ENCODE measurements around the gene SLC17A2. TPM values are rescaled to one million over a fixed set of nuclear protein-coding genes. Genes with fewer than 3 reads are reported as not detected.

SLC17A2 gene
- total RNA-seq, 4 donors from 2014 or later = not detected

DNA sequence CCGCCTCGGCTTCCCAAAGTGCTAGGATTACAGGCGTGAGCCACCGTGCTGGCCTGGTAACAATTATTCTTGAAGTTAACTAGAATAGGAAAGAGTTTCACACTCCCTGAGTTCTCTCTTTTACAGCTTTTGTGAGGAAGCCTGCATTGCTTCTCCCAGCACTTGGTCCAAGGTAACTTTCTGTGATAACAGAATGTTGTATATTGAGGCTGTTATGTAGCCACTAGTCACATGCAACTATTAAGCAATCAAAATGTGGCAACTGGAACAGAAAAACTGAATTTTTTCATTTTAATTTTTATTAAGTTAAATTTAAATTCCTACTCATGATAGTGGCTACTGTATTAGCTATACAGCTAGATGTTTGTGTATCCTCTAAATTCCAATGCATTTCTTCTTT is 34.6 kb upstream of the SLC17A2 start:
- intact Hi-C loops (cut with DNase I; ENCODE audit: low total_unique reads) = no loop called here
- WGBS, 2 donors (ENCODE audit: low coverage in 1 of 2) = 80 to 97% methylated on average over 4 of the region's 4 CpGs
- no peak for DNase-seq
- H3K4me3 ChIP-seq = no peak overlapping the region
- H3K4me1 ChIP-seq = peaks cover 25 to 63% (median 28%) of the 10 kb centered on the region in 4 donors
- no peaks in the 10 kb centered on the region for H3K27me3 ChIP-seq
- peaks cover 0 to 30% (median 13%) of the 10 kb centered on the region in 4 donors for H3K36me3 ChIP-seq
- no peak overlapping the region for H3K27ac ChIP-seq
- no peak for TF ChIP-seq POLR2AphosphoS5 (IDR thresholded peaks at IDR 0.05)
- in situ Hi-C loops (cut with MboI; ENCODE audit: low pct_ligation_motif_present in 1 of 4, low pct_unique_long_range_greater_than_20kb in 1 of 4, low sequenced_read_pairs in 3 of 4) = no loop called here
- H3K9me3 ChIP-seq = no peaks in the 10 kb centered on the region

DNA sequence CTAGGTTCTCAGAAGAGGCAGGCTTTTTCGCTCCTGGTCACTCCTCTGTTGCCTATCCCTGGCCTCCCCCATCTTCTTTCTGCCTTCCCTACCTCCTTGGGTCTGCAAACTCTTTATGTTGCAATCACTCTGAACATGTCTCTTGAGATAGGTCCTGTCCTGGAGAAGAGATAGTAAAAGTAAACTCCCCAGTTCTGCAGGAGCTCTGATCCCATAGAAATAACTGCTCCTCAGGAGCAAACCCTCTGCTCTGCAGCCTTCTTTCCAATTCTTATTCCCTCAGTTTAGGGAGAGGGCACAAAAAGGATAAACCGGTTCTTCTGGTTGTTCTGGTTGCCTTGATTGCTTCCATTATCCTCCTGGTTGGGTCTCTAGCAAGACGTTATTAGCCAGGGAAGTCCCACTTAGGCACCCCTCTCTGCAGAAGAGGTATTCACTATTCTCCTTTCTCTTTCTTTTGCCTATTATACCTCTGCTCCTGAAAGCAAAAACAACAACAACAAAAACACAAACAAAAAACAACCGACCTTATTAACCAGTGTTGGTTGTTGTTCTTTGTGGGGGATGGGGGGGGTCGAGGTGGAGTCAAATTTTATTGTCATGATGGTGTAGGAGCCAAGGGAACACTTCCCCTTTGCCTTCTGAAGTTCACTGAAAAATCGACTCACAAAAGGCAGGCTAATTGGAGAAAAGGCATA is 33.1 kb upstream of the SLC17A2 start:
- intact Hi-C loops (cut with DNase I; ENCODE audit: low total_unique reads) (no loop called here), in situ Hi-C loops (cut with MboI; ENCODE audit: low pct_ligation_motif_present in 1 of 4, low pct_unique_long_range_greater_than_20kb in 1 of 4, low sequenced_read_pairs in 3 of 4) (no loop called here)
- no peaks in the 10 kb centered on the region for H3K27me3 ChIP-seq
- H3K4me1 ChIP-seq = peaks cover 25 to 63% (median 28%) of the 10 kb centered on the region in 4 donors
- no peak for DNase-seq
- TF ChIP-seq POLR2AphosphoS5 (IDR thresholded peaks at IDR 0.05) (peak in 1 of 3 donors; percentile 16), POLR2A (IDR thresholded peaks at IDR 0.05) (no peak)
- peak overlapping the region; percentile 93 to 96 (median 94) for H3K27ac ChIP-seq
- WGBS, 2 donors (ENCODE audit: low coverage in 1 of 2) = 0 to 3% methylated on average over 3 to 6 of the region's 6 CpGs
- peak overlapping the region; percentile 42 to 65 (median 54) for H3K4me3 ChIP-seq
- peaks cover 0 to 21% (median 7%) of the 10 kb centered on the region in 4 donors for H3K36me3 ChIP-seq
- no peaks in the 10 kb centered on the region for H3K9me3 ChIP-seq

DNA sequence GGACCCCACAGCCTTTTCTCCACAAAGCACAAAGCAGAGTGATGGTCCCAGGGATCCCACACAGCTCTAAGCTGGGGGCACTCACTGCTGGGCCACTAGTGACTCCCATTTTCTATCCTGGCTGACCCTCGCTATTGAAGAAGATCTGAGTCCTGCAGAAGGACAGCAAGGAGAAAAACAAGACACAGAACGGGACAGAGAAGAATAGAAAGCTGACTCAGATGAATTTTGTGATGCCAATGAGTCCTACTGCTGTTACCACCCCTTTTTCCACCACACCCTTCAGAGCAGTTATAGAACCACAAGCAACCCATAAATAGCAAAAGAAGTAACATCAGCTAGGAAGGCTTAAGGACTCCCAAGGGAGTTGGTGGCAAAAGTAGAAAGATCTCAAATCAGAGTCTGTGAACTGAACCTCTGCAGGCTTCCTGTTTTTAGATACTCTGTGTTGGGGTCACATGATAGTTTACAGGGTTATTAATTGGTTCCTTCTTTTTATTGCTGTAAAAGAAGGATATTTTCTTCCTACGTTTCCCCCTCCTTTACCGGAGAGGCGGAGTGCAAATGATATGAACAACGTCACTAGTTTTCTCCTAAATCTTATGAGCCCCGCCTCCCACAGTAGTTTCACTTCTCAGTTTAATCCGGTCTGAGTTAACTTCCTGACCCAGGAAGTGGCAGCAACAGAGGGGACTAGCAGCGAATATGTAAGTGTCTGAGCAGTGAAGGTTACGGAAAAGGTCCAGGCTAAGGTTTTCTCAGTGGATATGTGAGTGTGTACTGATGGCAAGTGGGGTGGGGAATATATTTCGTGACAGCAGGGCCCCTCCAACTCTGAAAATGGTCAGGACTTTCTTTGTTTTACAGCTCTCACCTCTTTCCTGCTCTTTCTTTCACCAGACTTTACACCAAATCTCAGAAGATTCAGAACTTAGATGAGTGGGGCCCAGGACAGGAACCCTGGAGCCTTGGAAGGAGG is 31.9 kb upstream of the SLC17A2 start, which contains the start of gene TRIM38:
TRIM38 (plus strand) TSS at position 654 of the 979 bp plus-strand sequence. CDS start 3,721 bp downstream, outside the sequence.
- peak within 1 kb of the TSS; percentile 42 to 65 (median 54) for H3K4me3 ChIP-seq
- peaks cover 0 to 21% (median 7%) of the 10 kb centered on the region in 4 donors for H3K36me3 ChIP-seq
- peak within 1 kb of the TSS; percentile 93 to 96 (median 94) for H3K27ac ChIP-seq
- peak; percentile 89 for DNase-seq
- intact Hi-C loops (cut with DNase I; ENCODE audit: low total_unique reads) (no loop called here), in situ Hi-C loops (cut with MboI; ENCODE audit: low pct_ligation_motif_present in 1 of 4, low pct_unique_long_range_greater_than_20kb in 1 of 4, low sequenced_read_pairs in 3 of 4) (no loop called here)
- TF ChIP-seq, protein P1, sequence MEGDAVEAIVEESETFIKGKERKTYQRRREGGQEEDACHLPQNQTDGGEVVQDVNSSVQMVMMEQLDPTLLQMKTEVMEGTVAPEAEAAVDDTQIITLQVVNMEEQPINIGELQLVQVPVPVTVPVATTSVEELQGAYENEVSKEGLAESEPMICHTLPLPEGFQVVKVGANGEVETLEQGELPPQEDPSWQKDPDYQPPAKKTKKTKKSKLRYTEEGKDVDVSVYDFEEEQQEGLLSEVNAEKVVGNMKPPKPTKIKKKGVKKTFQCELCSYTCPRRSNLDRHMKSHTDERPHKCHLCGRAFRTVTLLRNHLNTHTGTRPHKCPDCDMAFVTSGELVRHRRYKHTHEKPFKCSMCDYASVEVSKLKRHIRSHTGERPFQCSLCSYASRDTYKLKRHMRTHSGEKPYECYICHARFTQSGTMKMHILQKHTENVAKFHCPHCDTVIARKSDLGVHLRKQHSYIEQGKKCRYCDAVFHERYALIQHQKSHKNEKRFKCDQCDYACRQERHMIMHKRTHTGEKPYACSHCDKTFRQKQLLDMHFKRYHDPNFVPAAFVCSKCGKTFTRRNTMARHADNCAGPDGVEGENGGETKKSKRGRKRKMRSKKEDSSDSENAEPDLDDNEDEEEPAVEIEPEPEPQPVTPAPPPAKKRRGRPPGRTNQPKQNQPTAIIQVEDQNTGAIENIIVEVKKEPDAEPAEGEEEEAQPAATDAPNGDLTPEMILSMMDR (IDR thresholded peaks at IDR 0.05) = no peak
- TF ChIP-seq EP300 (IDR thresholded peaks at IDR 0.05; ENCODE audit: low read depth) (no peak), POLR2AphosphoS5 (IDR thresholded peaks at IDR 0.05) (peak; percentile 97 to 98 (median 98)), POLR2A (IDR thresholded peaks at IDR 0.05) (peak; percentile 96)
- H3K9me3 ChIP-seq = no peaks in the 10 kb centered on the region
- peaks cover 19 to 52% (median 23%) of the 10 kb centered on the region in 4 donors for H3K4me1 ChIP-seq
- WGBS, 2 donors (ENCODE audit: low coverage in 1 of 2) = 0 to 5% methylated on average over 8 to 11 of the region's 11 CpGs
- no peaks in the 10 kb centered on the region for H3K27me3 ChIP-seq

DNA sequence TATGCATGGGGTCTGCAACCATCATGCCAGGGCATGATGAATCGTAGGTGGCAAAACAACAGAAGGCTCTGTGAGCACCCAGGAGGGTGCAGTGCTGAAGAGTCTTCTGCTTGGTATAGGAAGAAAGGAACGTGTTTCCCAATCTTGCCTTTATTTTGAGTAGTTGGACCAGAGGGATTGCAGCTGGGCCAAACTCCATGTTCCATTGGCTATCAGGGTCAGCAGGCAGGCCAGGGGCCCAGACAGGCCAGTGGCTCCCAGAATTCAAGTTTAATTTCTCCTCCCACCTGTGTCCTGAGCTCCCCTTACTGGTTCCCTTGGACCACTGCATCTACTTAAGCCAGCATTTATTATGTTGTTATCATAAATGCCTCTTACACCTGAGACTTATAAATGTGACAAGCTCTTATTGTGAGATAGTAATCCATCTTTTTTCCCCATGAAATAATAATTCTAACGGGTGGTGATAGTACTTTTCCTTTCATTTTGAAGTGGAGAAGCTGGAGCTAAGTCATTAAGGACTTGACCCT is 31.2 kb upstream of the SLC17A2 start:
- in situ Hi-C loops (cut with MboI; ENCODE audit: low pct_ligation_motif_present in 1 of 4, low pct_unique_long_range_greater_than_20kb in 1 of 4, low sequenced_read_pairs in 3 of 4) = no loop called here

More for the DNA sequence above, 31.2 kb upstream of the SLC17A2 start:
- WGBS, 2 donors (ENCODE audit: low coverage in 1 of 2) = 0 to 62% methylated on average over 1 to 3 of the region's 3 CpGs
- H3K27me3 ChIP-seq = no peaks in the 10 kb centered on the region
- H3K36me3 ChIP-seq = peaks cover 0 to 17% (median 6%) of the 10 kb centered on the region in 4 donors
- TF ChIP-seq, protein P1 (IDR thresholded peaks at IDR 0.05) = peak in 1 of 5 experiments; percentile 13
- TF ChIP-seq EP300 (IDR thresholded peaks at IDR 0.05; ENCODE audit: low read depth) (no peak), POLR2AphosphoS5 (IDR thresholded peaks at IDR 0.05) (no peak)
- peaks cover 19 to 45% (median 23%) of the 10 kb centered on the region in 4 donors for H3K4me1 ChIP-seq
- no peaks in the 10 kb centered on the region for H3K9me3 ChIP-seq
- H3K4me3 ChIP-seq = peak overlapping the region in 3 of 4 donors; percentile 46 to 65 (median 62)
- no peak for DNase-seq
- intact Hi-C loops (cut with DNase I; ENCODE audit: low total_unique reads) = no loop called here
- peak overlapping the region; percentile 93 to 96 (median 94) for H3K27ac ChIP-seq
